Endothelial cell of umbilical vein (primary cell): ENCODE data around the gene COLEC11. TPM values are rescaled to one million over a fixed set of nuclear protein-coding genes. Genes with fewer than 3 reads are reported as not detected.

Experiments used
- BruUV-seq: library from RNA; stranded (reverse); fragments of 400-500 nt; replicated peaks from 2 replicates; lab custom pipeline; 2021; lab: Mats Ljungman, UMichigan
- CTCF ChIA-PET: fragments of 300-600, 350-600 bp; sonication (Branson Sonifier 250); formaldehyde crosslinking; loops from one replicate; lab custom pipeline; 2021; ENCODE audit warnings: antibody characterized with exemption, inconsistent platforms; lab: Charles Lee
- POLR2A ChIA-PET: fragments of 300-600, 350-600 bp; sonication (Branson Sonifier 250); formaldehyde crosslinking; loops from one replicate; lab custom pipeline; 2021; ENCODE audit warnings: antibody characterized with exemption, inconsistent platforms; lab: Charles Lee
- DNase-seq: peaks from one replicate; pipeline ENCODE4 v3.0.0-alpha.2; 2011; ENCODE audit warnings: low read depth, low spot score
- FAIRE-seq: peaks from 2 replicates; lab custom pipeline; 2011; peaks lifted over from hg19 to GRCh38; lab: Jason Lieb, UNC
- H2AFZ ChIP-seq: 2 replicates; pipeline ENCODE4 v1.6.0; 2012; ENCODE audit warnings: low read depth, low read length, control low read depth, inconsistent platforms
- H3K27ac ChIP-seq: 2 replicates; pipeline ENCODE4 v1.5.1; 2011; ENCODE audit warnings: low read depth, mild to moderate bottlenecking, control low read depth, low read length, moderate library complexity; ENCODE audit not compliant: insufficient read depth
- H3K27me3 ChIP-seq, 2 experiments: 2 replicates each; pipeline versions ENCODE4 v1.6.0 to v1.6.1; 2011; ENCODE audit warnings: low read length in 2 of 2, mixed read lengths in 1 of 2; ENCODE audit not compliant: control insufficient read depth in 2 of 2, insufficient read depth in 2 of 2
- H3K36me3 ChIP-seq, 2 experiments: 2 replicates in 1 of 2; 3 replicates in 1 of 2; pipeline ENCODE4 v1.5.1; 2011; ENCODE audit warnings: low read length in 2 of 2, mild to moderate bottlenecking in 1 of 2, moderate library complexity in 1 of 2; ENCODE audit not compliant: control insufficient read depth in 2 of 2, insufficient read depth in 2 of 2; ENCODE audit errors: extremely low read depth in 1 of 2
- H3K4me1 ChIP-seq: 3 replicates; pipeline ENCODE4 v1.5.1; 2011; ENCODE audit warnings: mild to moderate bottlenecking, low read length; ENCODE audit not compliant: control insufficient read depth, insufficient read depth; ENCODE audit errors: extremely low read depth
- H3K4me2 ChIP-seq: 2 replicates; pipeline ENCODE4 v1.6.1; 2011; ENCODE audit warnings: low read length, control low read depth, mixed read lengths; ENCODE audit not compliant: insufficient read depth
- H3K4me3 ChIP-seq, 3 experiments: fragments of 200-600 bp in 1 of 3; sonication (generic), shearing (Covaris generic) in 1 of 3; replicated peaks in 1 of 3; 2 replicates each; pipeline ENCODE4 v1.5.1; 2011 to 2016; ENCODE audit warnings: control low read depth in 3 of 3, low read length in 3 of 3, mild to moderate bottlenecking in 2 of 3, inconsistent platforms in 1 of 3, low read depth in 1 of 3, moderate library complexity in 1 of 3; ENCODE audit not compliant: insufficient read depth in 1 of 3
- H3K79me2 ChIP-seq: 2 replicates; pipeline ENCODE4 v1.6.0; 2012; ENCODE audit warnings: low read length, inconsistent platforms; ENCODE audit not compliant: control insufficient read depth, insufficient read depth
- H3K9ac ChIP-seq: replicated peaks from 2 replicates; pipeline ENCODE3; 2011; ENCODE audit warnings: low read length, control low read depth; ENCODE audit not compliant: insufficient read depth; ENCODE audit errors: extremely low read depth
- H3K9me1 ChIP-seq: replicated peaks from 3 replicates; pipeline ENCODE4 v1.6.0; 2011; ENCODE audit warnings: mild to moderate bottlenecking, low read length; ENCODE audit not compliant: control insufficient read depth, insufficient read depth; ENCODE audit errors: extremely low read depth
- H3K9me3 ChIP-seq: replicated peaks from 2 replicates; pipeline ENCODE4 v1.5.1; 2012; ENCODE audit warnings: low read length, inconsistent platforms; ENCODE audit not compliant: control insufficient read depth, insufficient read depth
- H4K20me1 ChIP-seq: replicated peaks from 2 replicates; pipeline ENCODE3; 2011; ENCODE audit warnings: mild to moderate bottlenecking, low read length; ENCODE audit not compliant: control insufficient read depth, insufficient read depth; ENCODE audit errors: extremely low read depth
- CTCF ChIP-seq, 2 donors: IDR thresholded peaks; 1 replicate in 1 of 2; 2 replicates in 1 of 2; pipeline ENCODE4 v1.5.1; 2011; ENCODE audit warnings: low read length in 2 of 2, mild to moderate bottlenecking in 2 of 2, moderate library complexity in 2 of 2, control low read depth in 1 of 2, inconsistent platforms in 1 of 2, low read depth in 1 of 2; ENCODE audit not compliant: insufficient read depth in 1 of 2; ENCODE audit errors: extremely low read depth in 1 of 2
- EZH2 ChIP-seq: IDR thresholded peaks from 2 replicates; pipeline ENCODE4 v1.6.1; 2012; ENCODE audit warnings: borderline replicate concordance, low read depth, mild to moderate bottlenecking, moderate library complexity, low read length, inconsistent platforms; ENCODE audit not compliant: severe bottlenecking
- FOS ChIP-seq: IDR thresholded peaks from 2 replicates; pipeline ENCODE4 v1.6.1; 2011; ENCODE audit warnings: mild to moderate bottlenecking, low read length, moderate library complexity, borderline replicate concordance; ENCODE audit not compliant: insufficient read depth
- GATA2 ChIP-seq: IDR thresholded peaks from 2 replicates; pipeline ENCODE4 v1.7.0; 2011; ENCODE audit warnings: low read depth, mild to moderate bottlenecking, moderate library complexity, mixed read lengths, low read length; ENCODE audit not compliant: insufficient read length, insufficient read depth
- JUN ChIP-seq: IDR thresholded peaks from 2 replicates; pipeline ENCODE4 v1.6.1; 2011; ENCODE audit warnings: borderline replicate concordance, low read depth; ENCODE audit not compliant: insufficient read length, insufficient read depth
- MAX ChIP-seq: IDR thresholded peaks from 2 replicates; pipeline ENCODE4 v1.6.1; 2011; ENCODE audit not compliant: insufficient read depth, insufficient read length
- MYC ChIP-seq: IDR thresholded peaks from one replicate; pipeline ENCODE4 v1.6.1; 2011; ENCODE audit warnings: mild to moderate bottlenecking, low read depth, low read length
- POLR2A ChIP-seq: IDR thresholded peaks from 2 replicates; pipeline ENCODE4 v1.6.1; 2012; ENCODE audit warnings: low read depth, mild to moderate bottlenecking, control low read depth, low read length
- POLR2AphosphoS5 ChIP-seq: IDR thresholded peaks from 2 replicates; pipeline ENCODE4 v1.6.1; 2012; ENCODE audit warnings: low read depth, mild to moderate bottlenecking, control low read depth, low read length, moderate library complexity; ENCODE audit not compliant: insufficient read depth
- dilution Hi-C: fragments of 300-500 bp; cut with MboI; formaldehyde crosslinking; loops from one replicate; pipeline ENCODE4 v1.15.0; 2019; ENCODE audit warnings: low sequenced_read_pairs; ENCODE audit not compliant: extremely low pct_ligation_motif_present
- intact Hi-C: fragments of 100-400 bp; cut with micrococcal nuclease; formaldehyde crosslinking; loops from one replicate; pipeline ENCODE4 v1.10.0; 2022
- polyA plus RNA-seq, 4 experiments: library from polyadenylated mRNA; depleted of rRNA in 3 of 4; stranded (reverse) in 3 of 4; unstranded in 1 of 4; fragments of >200 nt; gene quantifications; 2 replicates each; pipeline versions ENCODE4 v1.2.1 to v1.2.3, GENCODE V29; 2011 to 2012; ENCODE audit warnings: missing spikeins in 1 of 4
- total RNA-seq: library from RNA; stranded (reverse); gene quantifications from 2 replicates; pipeline ENCODE4 v1.2.3, GENCODE V29; 2021

Gene COLEC11
- total and polyA plus RNA-seq, 2 donors (not counting 3 experiments of a cell fraction or from before 2014, with no cell fraction given), result 0.15 TPM; not detected in 1

GRCh38 chr2:3646446-3646845 is 51.5 kb downstream of the COLEC11 start:
- H3K9me1 ChIP-seq, result no peaks in the 10 kb centered on the region
- no peak overlapping the region for H2AFZ ChIP-seq
- no peak overlapping the region for H3K4me2 ChIP-seq
- no TSS peak for BruUV-seq
- no peak for DNase-seq
- H4K20me1 ChIP-seq, result no peaks in the 10 kb centered on the region
- no peaks in the 10 kb centered on the region for H3K9me3 ChIP-seq
- H3K4me1 ChIP-seq, result peaks cover 2% of the 10 kb centered on the region
- H3K4me3 ChIP-seq, result no peak overlapping the region
- no peaks in the 10 kb centered on the region for H3K27me3 ChIP-seq
- H3K36me3 ChIP-seq, result no peaks in the 10 kb centered on the region
- no peaks in the 10 kb centered on the region for H3K79me2 ChIP-seq
- no peak for FAIRE-seq
- TF ChIP-seq FOS (no peak), POLR2AphosphoS5 (no peak), MYC (no peak), MAX (no peak), CTCF (IDR thresholded peaks at IDR 0.05; ENCODE audit: extremely low read depth in 1 of 2, insufficient read depth in 1 of 2, low read depth in 1 of 2, low read length in 2 of 2) (no peak), POLR2A (no peak), EZH2 (no peak), GATA2 (no peak), JUN (no peak)
- ChIA-PET POLR2A (no interaction called here), CTCF (no interaction called here)
- no peak overlapping the region for H3K9ac ChIP-seq
- intact Hi-C loops, result no loop called here
- H3K27ac ChIP-seq, result no peak overlapping the region
- dilution Hi-C loops, result no loop called here
